Measurements from ENCODE around the gene DPY19L3.

- no peak for TF ChIP-seq CTCF (IDR thresholded peaks at IDR 0.05)
- no peak for TF ChIP-seq POLR2AphosphoS5 (IDR thresholded peaks at IDR 0.05)
- TF ChIP-seq POLR2A (IDR thresholded peaks at IDR 0.05): no peak
- no peak for TF ChIP-seq EP300 (IDR thresholded peaks at IDR 0.05)
These were observed 53.0 kb downstream of the DPY19L3 start for GRCh38 chr19:32458500-32459123.
